TTC549 (cell line): ENCODE measurements around the gene CPN1.
"Not testable (repeated sequence)": the region's sequence is repeated elsewhere in the genome, so short reads cannot be mapped to it uniquely, and the experiment has no call there.

ENCODE experiments used
- FAIRE-seq: peaks from 2 replicates; lab custom pipeline; 2012; peaks lifted over from hg19 to GRCh38; lab: Jason Lieb, UNC

Gene CPN1

DNA sequence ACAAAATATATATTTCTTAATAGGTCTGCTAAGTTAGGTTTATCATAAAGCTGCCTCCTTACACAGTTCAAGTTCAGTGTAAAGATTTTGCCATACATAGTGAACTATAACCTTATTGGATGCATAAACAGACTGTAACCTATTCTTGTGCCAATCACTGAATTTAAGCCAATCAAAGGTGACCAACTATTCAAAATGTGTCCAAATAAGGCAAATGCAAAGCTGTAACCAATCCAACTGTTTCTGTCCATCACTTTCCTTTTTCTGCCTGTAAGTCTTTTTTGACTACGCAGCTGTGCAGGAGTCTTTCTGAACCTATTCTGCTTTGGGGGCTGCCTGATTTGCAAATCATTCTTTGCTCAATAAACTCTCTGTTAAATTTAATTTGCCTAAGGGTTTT lies 60.3 kb downstream of the CPN1 start:
- no peak for FAIRE-seq

DNA sequence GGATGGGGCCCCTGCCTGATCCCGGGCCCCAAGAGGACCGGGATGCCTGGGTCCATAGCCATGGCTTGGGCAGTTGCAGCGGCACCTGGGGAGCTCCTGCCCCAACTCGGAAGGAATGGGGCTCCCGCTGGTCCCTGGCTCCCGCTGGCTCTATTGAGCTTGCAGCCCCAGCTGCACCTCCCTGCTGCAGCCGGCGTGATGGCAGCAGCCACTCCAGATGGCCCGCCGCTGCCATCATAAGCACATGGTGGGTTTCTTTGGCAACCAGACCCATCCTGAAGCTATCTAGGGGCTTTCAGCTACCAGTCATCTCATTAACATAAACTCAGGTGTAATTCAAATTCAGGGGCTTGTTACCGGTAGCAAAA lies 60.8 kb downstream of the CPN1 start:
- no peak for FAIRE-seq

DNA sequence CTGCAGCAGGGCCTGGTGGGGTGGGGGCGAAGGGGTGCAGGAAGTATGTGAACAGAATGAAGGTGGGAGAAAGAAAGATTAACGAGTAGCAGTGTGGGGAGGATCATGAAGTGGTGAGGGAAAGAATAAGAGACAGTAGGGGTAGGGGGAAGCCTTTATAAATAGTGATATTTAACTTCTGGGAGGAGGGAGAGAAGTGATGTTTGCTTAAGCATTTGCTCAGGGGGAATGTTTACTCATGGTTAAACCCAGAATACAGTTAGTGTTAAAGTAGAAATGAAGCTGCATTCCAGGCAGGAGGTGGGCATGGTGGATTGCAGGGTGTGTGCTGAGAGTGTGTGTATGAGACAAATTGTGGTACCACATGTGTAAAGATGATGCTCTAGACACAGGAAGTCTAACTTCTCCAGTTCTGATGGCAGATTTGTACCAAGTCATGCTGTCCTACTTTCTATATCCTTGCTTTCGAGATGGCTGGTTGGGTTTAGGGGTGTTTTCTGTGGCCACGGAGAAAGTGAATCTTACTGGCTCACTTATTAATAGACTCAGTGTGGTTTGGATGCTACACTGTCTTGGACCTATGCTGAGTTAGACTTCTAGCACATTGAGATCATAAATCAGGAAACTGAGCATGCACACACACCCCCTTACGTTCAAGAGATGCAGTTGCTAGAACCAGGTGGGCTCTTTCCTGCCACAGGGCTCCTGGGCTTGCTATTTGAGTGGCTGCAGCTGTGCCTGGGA lies 61.4 kb downstream of the CPN1 start:
- FAIRE-seq: no peak

DNA sequence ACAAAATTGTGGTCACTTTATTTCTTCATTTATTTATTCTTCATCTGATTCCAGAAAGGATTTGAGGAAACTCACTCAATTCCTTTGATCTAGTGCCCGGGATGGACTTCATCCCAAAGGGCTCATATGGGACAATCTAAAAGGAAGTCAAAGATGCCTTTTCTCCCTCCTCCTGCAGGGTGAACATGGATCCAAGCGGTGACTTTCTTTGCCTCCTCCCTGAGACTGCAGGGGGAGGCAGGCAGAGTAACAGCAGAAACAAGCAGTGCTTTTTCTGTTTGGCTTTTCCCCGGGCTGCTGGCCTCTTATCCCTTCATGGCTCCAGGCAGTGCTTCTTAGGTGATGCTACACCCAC lies 61.9 kb downstream of the CPN1 start:
- FAIRE-seq: no peak

GRCh38 chr10:100014071-100014762 lies 67.5 kb downstream of the CPN1 start:
- FAIRE-seq: no peak

- FAIRE-seq: no peak
Measured at GRCh38 chr10:100013621-100014020, 68.0 kb downstream of the CPN1 start.

DNA sequence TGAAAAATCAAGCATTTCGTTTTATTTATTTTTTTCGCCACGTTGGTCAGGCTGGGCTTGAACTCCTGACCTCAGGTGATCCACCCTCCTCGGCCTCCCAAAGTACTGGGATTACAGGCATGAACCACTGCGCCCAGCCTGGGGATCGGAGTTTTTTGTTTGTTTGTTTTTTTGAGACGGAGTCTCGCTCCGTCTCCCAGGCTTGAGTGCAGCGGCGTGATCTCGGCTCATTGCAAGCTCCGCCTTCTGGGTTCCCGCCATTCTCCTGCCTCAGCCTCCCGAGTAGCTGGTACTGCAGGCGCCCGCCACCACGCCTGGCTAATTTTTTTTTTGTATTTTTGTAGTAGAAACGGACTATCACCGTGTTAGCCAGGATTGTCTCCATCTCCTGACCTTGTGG lies 69.8 kb downstream of the CPN1 start:
- FAIRE-seq: not testable (repeated sequence)

GRCh38 chr10:100009793-100010676 lies 71.6 kb downstream of the CPN1 start, which contains the start of gene DNMBP:
TSS of gene DNMBP (minus strand) at chr10:100009947. CDS start at chr10:99972124, 37,823 bp downstream.
- no peak for FAIRE-seq

DNA sequence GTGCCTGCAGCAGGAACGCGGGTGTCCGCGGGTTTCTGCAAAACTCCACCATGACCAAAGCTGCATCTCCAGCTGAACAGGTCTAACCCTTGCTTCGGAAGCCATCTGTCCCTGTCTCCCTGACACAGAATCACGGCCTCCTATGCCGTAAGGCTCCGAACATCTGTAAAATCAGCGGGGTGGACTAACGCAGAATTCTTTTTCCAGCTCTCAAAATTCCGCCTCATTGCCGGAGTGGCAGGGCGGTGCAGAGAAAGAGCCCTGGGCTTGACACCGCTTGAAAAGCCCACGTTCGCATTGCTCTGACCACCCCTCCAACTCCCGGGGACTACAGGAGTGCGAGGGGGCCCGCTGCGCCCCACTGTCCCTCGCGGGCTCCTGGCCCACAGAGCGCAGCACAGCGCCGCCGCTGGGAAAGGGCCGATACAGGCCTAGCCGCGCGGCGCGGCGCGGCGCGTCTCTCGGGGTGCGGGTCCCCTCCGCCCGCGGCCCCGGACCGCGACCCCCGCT lies 72.3 kb downstream of the CPN1 start:
- no peak for FAIRE-seq

GRCh38 chr10:100008708-100009282 lies 72.9 kb downstream of the CPN1 start:
- no peak for FAIRE-seq

GRCh38 chr10:100008142-100008522 lies 73.5 kb downstream of the CPN1 start:
- FAIRE-seq: no peak

GRCh38 chr10:100007231-100008141 lies 74.2 kb downstream of the CPN1 start:
- FAIRE-seq: no peak

DNA sequence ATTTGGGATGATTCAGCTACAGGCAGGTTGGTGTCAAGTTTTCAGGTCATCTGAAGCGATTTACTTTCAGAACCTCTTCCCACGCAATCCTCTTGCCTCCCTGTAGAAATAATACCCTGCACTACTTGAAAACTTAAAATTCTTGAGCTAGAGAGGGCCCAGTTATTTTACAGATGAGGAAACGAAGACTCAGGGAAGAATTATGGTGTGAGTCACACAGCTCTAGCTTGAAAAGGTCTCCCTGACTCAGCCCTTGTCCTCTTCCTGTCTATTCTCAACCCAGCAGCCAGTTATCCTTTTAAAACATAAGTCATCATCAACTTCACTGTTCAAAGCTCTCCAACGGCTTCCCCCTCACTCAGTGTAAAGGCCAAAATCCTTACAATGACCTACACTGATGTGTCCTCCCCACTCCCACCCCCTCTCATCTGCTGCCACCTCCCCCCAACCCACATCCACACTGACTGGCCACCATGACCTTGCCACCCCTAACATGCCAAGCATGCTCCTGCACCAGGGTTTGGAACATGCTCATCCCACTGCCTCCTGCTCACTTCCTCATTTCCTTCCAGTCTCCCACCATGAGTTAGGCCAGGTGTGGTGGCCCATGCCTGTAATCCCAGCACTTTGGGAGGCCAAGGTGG lies 75.3 kb downstream of the CPN1 start:
- no peak for FAIRE-seq

DNA sequence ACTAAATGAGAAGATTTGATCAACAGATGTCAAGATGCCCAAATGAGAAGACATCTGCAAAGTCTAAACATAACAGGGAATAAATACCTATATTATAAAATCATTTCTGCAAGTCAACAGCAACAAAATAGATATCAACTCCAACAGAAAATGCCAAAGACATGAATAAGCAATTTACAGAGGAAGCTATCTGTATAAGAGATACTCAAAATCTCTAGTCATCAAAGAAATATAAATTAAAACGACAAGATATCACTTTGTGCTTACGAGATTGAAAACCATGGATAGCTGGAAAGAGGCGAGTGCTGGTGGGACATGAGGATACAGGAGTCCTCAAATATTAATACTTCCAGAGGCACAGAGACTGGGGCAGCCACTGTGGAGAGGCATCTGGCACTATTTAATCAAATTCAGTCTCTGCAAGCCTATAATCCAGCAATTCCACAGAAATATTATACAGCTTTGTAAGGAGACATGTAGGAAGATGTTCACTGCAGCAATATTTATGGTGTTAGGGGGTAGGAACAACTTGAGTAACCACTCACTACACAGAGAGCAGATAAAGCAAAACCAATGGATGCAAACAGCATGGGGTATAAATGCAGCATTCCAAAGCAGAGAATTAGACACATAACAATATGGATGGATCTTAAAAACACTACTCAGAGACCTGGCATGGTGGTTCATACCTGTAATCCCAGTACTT lies 76.7 kb downstream of the CPN1 start:
- no peak for FAIRE-seq

- FAIRE-seq: no peak
Measured at GRCh38 chr10:100000109-100000644, 81.5 kb downstream of the CPN1 start.

GRCh38 chr10:99999319-100000108 lies 82.2 kb downstream of the CPN1 start:
- FAIRE-seq: no peak

- no peak for FAIRE-seq
Measured at GRCh38 chr10:99998889-99999288, 82.8 kb downstream of the CPN1 start.

DNA sequence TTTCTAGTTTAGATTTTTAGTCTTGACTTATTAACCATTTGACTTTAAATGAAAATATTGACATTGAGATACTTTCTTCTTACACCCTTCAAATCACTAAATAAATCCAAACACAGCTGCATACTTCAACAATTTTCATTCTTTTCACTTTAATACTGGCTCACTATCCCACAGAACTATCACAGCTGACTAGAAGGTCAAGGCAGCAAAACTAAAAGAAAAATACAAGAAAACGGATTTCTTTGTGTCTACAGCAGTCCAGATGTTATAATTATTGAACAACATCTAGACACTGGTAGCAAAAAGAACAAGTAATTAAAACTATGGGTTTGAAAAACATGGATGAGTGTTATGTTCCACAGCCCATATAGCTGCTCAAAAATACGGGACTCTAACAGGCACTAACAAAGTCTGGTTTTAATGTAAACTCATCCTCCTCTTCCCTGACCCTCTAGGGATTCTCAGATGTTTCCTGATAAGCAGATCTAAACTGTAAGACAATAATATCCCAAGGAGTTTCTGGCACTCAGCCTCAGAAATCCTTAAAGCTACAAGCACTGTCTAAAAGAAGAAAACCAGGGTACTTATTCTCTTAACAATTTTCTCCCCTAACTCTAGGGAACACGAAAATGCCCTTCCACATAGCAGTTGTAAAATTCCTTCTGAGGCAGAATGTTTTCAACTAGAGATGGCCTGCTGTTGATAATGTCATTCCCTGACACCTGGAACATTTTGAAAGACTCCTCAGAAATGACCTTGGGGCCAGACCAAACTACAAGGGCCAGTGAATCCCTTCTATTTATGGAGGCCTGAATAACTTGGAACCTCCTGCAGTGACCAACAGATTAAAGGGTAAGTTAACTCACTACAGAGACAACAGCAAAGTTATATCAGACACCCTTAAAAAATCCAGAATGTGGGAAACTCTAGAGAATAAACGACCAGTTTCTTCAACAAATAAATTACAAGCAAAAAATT lies 84.7 kb downstream of the CPN1 start:
- FAIRE-seq: no peak
